Tibial nerve (tissue), 4 donors: ENCODE results near the gene GIPC2. TPM values are rescaled to one million over a fixed set of nuclear protein-coding genes. Genes with fewer than 3 reads are reported as not detected.
A peak's percentile ranks its signal among the peaks of the same experiment; 100 is the strongest.

Experiments
- DNase-seq, 2 donors: peaks; one replicate each; pipeline ENCODE4 v3.0.0-alpha.2; 2019; ENCODE audit warnings: low spot score in 2 of 2
- H3K27ac ChIP-seq, 4 donors: fragments of 200-600 bp; sonication (generic) in 3 of 4; one replicate each; pipeline ENCODE4 v1.5.1; 2017 to 2019; ENCODE audit warnings: mild to moderate bottlenecking in 1 of 4
- H3K27me3 ChIP-seq, 2 donors: fragments of 200-600 bp; sonication (generic) in 1 of 2; one replicate each; pipeline versions ENCODE4 v1.5.1 to v1.6.0; 2017 to 2019
- H3K36me3 ChIP-seq, 3 donors: fragments of 200-600 bp; sonication (generic); one replicate each; pipeline ENCODE4 v1.5.1; 2018 to 2019
- H3K4me1 ChIP-seq, 4 donors: fragments of 200-600 bp; sonication (generic) in 3 of 4; one replicate each; pipeline ENCODE4 v1.5.1; 2017 to 2019
- H3K4me3 ChIP-seq, 4 donors: fragments of 200-600 bp; sonication (generic) in 3 of 4; one replicate each; pipeline ENCODE4 v1.5.1; 2017 to 2019; ENCODE audit warnings: mild to moderate bottlenecking in 1 of 4, moderate library complexity in 1 of 4
- H3K9me3 ChIP-seq, 4 donors: fragments of 200-600 bp; sonication (generic) in 3 of 4; one replicate each; pipeline ENCODE4 v1.5.1; 2017 to 2019
- EP300 ChIP-seq, 2 donors: sonication (generic); formaldehyde crosslinking; IDR thresholded peaks; one replicate each; pipeline ENCODE4 v1.6.1; 2017; ENCODE audit warnings: antibody characterized with exemption in 2 of 2, mild to moderate bottlenecking in 1 of 2
- POLR2A ChIP-seq, 2 donors: fragments of 450-650 bp; IDR thresholded peaks; one replicate each; pipeline ENCODE4 v1.6.1; 2017; ENCODE audit warnings: antibody characterized with exemption in 2 of 2, mild to moderate bottlenecking in 2 of 2, moderate library complexity in 2 of 2
- WGBS, 2 donors: methylation state at CpG; one replicate each; pipeline ENCODE4 v1.1.5; 2018; 5-methylcytosine and 5-hydroxymethylcytosine counted together
- total RNA-seq, 4 donors: library from RNA; depleted of rRNA; stranded (reverse); fragments of >200 nt; gene quantifications; one replicate each; pipeline ENCODE4 v1.1.0, GENCODE V29; 2016
- TF ChIP-seq, protein P1 (sequence below), 5 experiments: fragments of 200-600 bp in 3 of 5; fragments of 450-650 bp in 2 of 5; sonication (generic) in 3 of 5; IDR thresholded peaks; one replicate each; pipeline ENCODE4 v1.5.1; 2016 to 2019; ENCODE audit warnings: antibody characterized with exemption in 5 of 5, mild to moderate bottlenecking in 3 of 5, moderate library complexity in 2 of 5

The GIPC2 gene
- total RNA-seq, 4 donors from 2014 or later, result 2.1 to 6.9 (median 3.7) TPM

DNA sequence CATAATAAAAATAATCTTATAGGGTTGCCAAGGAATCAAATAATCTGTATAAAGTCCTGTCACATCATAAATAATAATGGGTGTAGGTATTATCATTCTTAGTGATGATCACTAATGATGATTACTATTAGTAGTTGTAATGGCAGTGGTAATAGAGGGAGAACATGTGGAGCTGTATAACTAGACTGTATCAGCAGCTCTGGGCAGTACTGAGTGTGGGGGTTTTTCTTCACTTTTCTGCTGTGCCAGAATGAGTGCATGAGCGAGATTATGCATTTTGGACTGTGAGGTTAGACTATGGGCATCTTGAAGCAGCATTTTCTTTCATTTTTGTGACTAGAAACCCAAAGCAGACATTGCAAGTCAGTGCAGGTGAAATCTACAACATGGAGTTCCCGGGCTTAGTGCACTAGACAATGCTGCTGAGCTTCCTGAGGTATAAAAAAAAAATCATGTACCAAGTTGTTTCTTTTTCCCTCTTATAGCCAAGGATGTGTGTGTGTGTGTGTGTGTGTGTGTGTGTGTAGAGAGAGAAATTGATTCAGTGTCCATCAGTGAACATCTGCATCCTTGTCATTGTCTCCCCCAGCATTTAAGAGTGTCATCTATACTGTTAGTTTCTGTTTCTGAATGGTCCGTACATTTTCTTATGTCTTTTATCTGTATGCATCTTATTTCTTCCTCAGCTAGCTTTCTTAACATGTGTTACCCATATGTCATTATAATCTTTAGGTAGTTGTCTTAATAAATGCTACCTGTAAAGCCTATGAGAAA lies 86.6 kb downstream of the GIPC2 start:
- Histone ChIP-seq H3K27ac (no peak overlapping the region), H3K9me3 (no peaks in the 10 kb centered on the region), H3K4me1 (no peaks in the 10 kb centered on the region), H3K36me3 (no peaks in the 10 kb centered on the region), H3K4me3 (no peak overlapping the region), H3K27me3 (no peaks in the 10 kb centered on the region)
- 86 to 88% methylated on average over 3 of the region's 3 CpGs for WGBS, 2 donors
- TF ChIP-seq POLR2A (IDR thresholded peaks at IDR 0.05), result no peak
- TF ChIP-seq, protein P1, sequence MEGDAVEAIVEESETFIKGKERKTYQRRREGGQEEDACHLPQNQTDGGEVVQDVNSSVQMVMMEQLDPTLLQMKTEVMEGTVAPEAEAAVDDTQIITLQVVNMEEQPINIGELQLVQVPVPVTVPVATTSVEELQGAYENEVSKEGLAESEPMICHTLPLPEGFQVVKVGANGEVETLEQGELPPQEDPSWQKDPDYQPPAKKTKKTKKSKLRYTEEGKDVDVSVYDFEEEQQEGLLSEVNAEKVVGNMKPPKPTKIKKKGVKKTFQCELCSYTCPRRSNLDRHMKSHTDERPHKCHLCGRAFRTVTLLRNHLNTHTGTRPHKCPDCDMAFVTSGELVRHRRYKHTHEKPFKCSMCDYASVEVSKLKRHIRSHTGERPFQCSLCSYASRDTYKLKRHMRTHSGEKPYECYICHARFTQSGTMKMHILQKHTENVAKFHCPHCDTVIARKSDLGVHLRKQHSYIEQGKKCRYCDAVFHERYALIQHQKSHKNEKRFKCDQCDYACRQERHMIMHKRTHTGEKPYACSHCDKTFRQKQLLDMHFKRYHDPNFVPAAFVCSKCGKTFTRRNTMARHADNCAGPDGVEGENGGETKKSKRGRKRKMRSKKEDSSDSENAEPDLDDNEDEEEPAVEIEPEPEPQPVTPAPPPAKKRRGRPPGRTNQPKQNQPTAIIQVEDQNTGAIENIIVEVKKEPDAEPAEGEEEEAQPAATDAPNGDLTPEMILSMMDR (IDR thresholded peaks at IDR 0.05), result no peak
- no peak for TF ChIP-seq EP300 (IDR thresholded peaks at IDR 0.05)
- DNase-seq, result no peak

DNA sequence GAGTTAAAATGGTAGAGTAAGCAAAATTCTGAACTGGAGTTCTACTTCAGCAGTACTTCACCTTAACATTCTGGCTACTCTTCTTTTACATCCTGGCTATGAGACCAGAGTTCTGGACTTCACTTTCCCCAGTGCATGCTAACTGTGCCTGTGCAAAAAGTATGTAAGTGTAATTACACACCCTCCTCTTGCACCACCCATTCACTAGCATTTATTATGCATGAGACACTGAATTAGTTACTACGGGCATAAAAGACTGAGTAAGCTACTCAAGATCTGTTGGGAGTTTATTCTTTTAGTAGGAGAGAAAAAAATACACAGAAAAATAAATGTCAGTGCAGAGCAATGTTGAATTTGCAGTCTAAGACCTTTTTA lies 87.2 kb downstream of the GIPC2 start:
- no peak for DNase-seq
- no peak for TF ChIP-seq EP300 (IDR thresholded peaks at IDR 0.05)
- no peak for TF ChIP-seq POLR2A (IDR thresholded peaks at IDR 0.05)
- TF ChIP-seq, protein P1 (IDR thresholded peaks at IDR 0.05), result no peak
- no peaks in the 10 kb centered on the region for H3K4me1 ChIP-seq
- no peaks in the 10 kb centered on the region for H3K9me3 ChIP-seq
- no peak overlapping the region for H3K27ac ChIP-seq
- H3K27me3 ChIP-seq, result no peaks in the 10 kb centered on the region
- 49 to 55% methylated on average over 1 of the region's 1 CpG for WGBS, 2 donors
- no peaks in the 10 kb centered on the region for H3K36me3 ChIP-seq
- H3K4me3 ChIP-seq, result no peak overlapping the region

DNA sequence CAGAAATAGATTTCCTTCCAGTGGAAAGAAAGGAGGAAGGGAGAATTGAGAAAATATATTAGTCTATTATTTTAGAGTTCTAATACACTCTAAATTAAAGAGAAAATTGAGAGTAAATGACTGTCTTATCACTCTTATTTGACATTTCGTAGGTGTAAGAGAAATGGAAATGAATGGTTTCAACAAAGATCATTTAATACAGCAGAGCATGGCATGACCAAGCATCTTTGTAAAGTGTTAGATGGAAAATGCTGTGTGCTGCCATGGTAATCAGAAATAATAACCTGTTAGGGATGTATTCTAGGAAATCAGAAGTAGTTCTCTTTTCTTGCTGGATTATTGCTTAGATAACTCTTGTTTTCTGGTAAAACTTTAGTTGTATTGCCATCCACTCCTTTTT lies 90.9 kb downstream of the GIPC2 start:
- H3K4me3 ChIP-seq, result no peak overlapping the region
- H3K27me3 ChIP-seq, result no peaks in the 10 kb centered on the region
- TF ChIP-seq EP300 (IDR thresholded peaks at IDR 0.05), result no peak
- TF ChIP-seq, protein P1 (IDR thresholded peaks at IDR 0.05), result no peak
- TF ChIP-seq POLR2A (IDR thresholded peaks at IDR 0.05), result no peak
- H3K36me3 ChIP-seq, result no peaks in the 10 kb centered on the region
- 80 to 90% methylated on average over 1 of the region's 1 CpG for WGBS, 2 donors
- H3K27ac ChIP-seq, result no peak overlapping the region
- no peaks in the 10 kb centered on the region for H3K9me3 ChIP-seq
- H3K4me1 ChIP-seq, result no peaks in the 10 kb centered on the region
- DNase-seq, result no peak

DNA sequence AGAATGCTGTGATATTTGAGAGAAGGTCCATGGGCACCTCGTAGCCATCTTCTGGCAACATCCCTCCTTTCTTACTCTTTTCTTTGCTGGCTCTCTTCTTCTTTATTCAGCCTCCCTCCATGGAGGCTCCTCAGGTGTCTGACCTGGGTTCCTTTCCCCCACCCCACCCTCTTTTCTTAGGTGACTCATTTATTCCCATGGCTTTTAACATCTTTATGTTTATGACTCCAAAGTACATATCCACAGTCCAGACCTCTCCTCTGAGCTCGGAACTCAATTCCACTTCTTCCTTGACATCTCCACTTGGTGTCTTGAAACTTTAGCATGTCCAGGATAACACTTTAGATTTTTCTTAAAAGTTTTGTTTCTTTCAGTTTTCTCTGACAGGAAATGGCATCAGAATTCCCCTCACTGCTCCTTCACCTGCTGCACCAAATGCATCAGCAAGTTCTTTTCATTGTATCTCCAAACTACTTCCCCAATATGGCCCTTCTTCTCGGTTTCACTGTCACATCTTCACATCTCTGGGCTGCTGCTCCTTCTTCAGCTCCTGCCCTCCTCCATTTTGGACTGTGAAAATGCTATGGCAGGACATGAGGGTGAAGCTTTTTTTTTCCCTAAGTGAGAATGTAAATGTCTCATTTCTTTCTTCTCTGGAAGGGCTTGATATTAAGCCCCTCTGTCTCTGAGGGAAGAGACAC lies 95.9 kb downstream of the GIPC2 start:
- Histone ChIP-seq H3K36me3 (no peaks in the 10 kb centered on the region), H3K27ac (no peak overlapping the region), H3K27me3 (no peaks in the 10 kb centered on the region), H3K4me3 (no peak overlapping the region), H3K9me3 (no peaks in the 10 kb centered on the region), H3K4me1 (no peaks in the 10 kb centered on the region)
- WGBS, 2 donors, result 83 to 90% methylated on average over 3 of the region's 3 CpGs
- TF ChIP-seq EP300 (IDR thresholded peaks at IDR 0.05) (no peak), POLR2A (IDR thresholded peaks at IDR 0.05) (no peak)
- TF ChIP-seq, protein P1 (IDR thresholded peaks at IDR 0.05), result no peak
- DNase-seq, result no peak

DNA sequence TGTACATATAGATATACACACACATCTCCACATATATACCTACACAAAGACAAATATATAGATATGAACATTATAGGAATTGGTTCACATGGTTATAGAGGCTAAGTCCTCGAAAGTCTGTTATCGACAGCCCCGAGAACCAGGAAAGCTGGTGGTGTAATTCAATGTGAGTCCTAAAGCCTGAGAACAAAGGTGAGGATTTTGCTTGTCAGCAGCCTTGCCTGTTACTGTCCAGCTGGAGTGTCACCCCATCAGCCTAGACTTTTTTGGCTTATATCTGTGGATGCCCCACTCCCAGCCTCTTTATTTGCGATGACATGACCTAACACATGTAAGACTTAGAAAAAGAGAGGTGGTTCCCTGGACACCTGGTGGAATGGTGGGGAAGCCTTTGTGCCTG lies 97.0 kb downstream of the GIPC2 start:
- no peak for DNase-seq
- H3K36me3 ChIP-seq, result no peaks in the 10 kb centered on the region
- H3K9me3 ChIP-seq, result no peaks in the 10 kb centered on the region
- no peak overlapping the region for H3K27ac ChIP-seq
- peak overlapping the region in 1 of 4 donors; percentile 2 for H3K4me3 ChIP-seq
- H3K27me3 ChIP-seq, result no peaks in the 10 kb centered on the region
- TF ChIP-seq, protein P1 (IDR thresholded peaks at IDR 0.05), result no peak
- TF ChIP-seq EP300 (IDR thresholded peaks at IDR 0.05) (no peak), POLR2A (IDR thresholded peaks at IDR 0.05) (no peak)
- WGBS, 2 donors, result 95 to 96% methylated on average over 4 of the region's 4 CpGs
- no peaks in the 10 kb centered on the region for H3K4me1 ChIP-seq
